Measurements from ENCODE around the gene ERC2.
A peak's percentile ranks its signal among the peaks of the same experiment; 100 is the strongest.

ERC2 gene

DNA sequence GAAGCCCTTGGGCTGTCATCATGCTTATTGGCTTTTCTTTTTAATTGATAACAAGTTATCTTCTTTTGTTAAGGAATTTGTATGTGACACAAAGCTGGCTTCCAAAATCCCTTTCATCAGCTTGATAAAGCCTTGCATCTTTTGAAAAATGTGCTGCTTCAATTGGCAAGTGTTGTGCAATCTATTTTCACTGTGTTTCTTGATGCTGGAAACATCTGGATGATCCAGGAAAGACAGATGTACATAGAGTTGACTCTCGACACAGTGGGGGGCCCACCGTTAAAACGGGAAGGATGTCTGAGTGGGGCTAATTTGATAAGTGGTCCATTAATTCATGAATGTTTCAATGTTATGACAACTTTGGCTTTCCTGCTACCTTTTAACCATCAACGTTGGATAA, 822.8 kb downstream of the ERC2 start:
- DNase-seq (ENCODE audit: low spot score): no peak

- DNase-seq (ENCODE audit: low spot score): no peak
These were observed 825.0 kb downstream of the ERC2 start for GRCh38 chr3:55643283-55643682.

DNA sequence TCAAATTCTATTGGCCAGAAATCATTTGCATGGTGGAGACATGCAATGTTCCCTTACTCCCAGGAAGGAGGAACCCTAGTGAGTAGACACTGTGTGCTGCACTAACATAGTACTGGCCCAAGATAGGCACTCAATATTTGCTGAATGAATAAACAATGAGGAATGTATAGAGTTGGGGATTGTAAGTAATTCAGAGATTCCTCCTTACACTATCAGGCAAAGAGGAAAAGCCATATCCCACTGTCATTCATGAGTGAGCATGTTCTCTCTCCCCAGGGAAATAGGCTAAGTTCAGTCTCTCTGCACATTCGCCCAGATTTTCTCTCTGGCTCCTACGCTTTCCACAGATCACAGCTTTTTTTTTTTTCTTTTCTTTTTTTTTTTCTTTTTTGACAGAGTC, 826.3 kb downstream of the ERC2 start:
- no peak for DNase-seq (ENCODE audit: low spot score)

GRCh38 chr3:55639896-55640765, 828.1 kb downstream of the ERC2 start:
- no peak for DNase-seq (ENCODE audit: low spot score)

GRCh38 chr3:55639143-55639542, 829.1 kb downstream of the ERC2 start:
- DNase-seq (ENCODE audit: low spot score): no peak

GRCh38 chr3:55637906-55638638, 830.2 kb downstream of the ERC2 start:
- DNase-seq (ENCODE audit: low spot score): no peak

GRCh38 chr3:55636300-55637195, 831.7 kb downstream of the ERC2 start:
- no peak for DNase-seq (ENCODE audit: low spot score)

DNA sequence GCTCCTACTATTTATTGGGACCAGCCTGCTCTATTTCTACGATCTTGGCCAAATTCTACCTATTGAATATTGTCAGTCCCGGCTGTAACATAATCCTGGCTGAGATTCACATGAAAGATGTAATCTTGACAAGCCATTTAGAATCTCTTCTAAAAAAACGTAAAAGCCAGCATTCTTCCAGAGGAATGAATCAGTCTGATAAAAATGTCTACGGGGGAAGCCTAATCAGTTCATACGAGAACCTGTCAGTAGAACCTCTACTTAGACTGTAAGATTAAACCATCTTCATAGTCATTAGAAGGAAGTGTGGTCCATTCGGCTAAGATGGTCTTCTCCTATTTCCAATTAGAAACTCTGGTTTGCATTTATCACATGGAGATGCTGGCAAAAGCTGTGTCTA, 833.9 kb downstream of the ERC2 start:
- no peak for DNase-seq (ENCODE audit: low spot score)

- no peak for DNase-seq (ENCODE audit: low spot score)
These were observed 834.9 kb downstream of the ERC2 start for GRCh38 chr3:55633333-55633732.

GRCh38 chr3:55631766-55632331, 836.4 kb downstream of the ERC2 start:
- DNase-seq (ENCODE audit: low spot score): no peak

- DNase-seq (ENCODE audit: low spot score): no peak
These were observed 837.4 kb downstream of the ERC2 start for GRCh38 chr3:55630921-55631299.

DNA sequence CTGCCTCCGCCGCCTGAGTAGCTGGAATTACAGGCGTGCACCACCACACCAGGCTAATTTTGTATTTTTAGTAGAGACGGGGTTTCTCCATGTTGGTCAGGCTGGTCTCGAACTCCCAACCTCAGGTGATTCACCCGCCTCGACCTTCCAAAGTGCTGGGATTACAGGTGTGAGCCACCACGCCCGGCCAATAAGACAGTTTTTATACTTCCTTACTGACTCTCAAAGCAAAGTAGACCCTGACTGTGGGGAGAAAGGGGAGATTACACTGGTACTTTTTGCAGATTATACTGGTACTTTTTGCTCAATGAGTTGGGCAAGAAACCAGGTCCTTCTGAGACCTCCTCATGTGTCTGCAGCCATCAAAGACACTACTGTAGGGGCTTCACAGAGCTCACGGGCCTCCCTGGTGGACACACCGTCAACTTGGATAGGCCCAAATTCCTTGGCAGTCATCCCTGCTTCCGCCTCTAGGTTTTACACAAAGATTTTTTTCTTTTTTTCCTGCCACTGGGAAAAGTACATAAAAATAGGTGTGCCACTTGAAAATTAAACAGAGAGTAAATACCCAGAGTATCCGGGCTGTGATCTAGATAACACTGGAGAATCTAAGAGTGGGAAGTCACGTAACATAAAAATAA, 837.9 kb downstream of the ERC2 start:
- DNase-seq (ENCODE audit: low spot score): no peak

- DNase-seq (ENCODE audit: low spot score): no peak
These were observed 838.8 kb downstream of the ERC2 start for GRCh38 chr3:55629432-55629831.

DNA sequence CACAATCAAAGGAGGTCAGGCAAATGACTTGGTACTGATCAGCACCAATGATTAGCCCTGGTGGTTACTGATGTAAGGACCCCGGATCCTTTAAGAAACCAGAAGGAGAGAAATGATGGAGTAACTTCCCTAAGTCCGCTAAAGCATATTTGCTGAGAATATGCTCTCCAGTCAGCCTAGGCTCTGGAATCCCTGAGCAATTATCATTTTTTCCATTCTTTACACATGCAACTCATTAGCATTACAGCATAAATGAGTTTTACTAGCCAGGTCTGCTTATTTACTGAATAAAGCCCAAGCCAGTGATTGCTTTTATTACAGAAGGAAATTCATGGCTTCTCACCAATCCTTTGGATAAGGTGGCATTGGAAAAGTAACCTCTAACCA, 842.0 kb downstream of the ERC2 start:
- DNase-seq (ENCODE audit: low spot score): no peak

GRCh38 chr3:55624238-55624637, 844.0 kb downstream of the ERC2 start:
- DNase-seq (ENCODE audit: low spot score): peak; percentile 81

- no peak for DNase-seq (ENCODE audit: low spot score)
These were observed 844.5 kb downstream of the ERC2 start for GRCh38 chr3:55623786-55624185.

DNA sequence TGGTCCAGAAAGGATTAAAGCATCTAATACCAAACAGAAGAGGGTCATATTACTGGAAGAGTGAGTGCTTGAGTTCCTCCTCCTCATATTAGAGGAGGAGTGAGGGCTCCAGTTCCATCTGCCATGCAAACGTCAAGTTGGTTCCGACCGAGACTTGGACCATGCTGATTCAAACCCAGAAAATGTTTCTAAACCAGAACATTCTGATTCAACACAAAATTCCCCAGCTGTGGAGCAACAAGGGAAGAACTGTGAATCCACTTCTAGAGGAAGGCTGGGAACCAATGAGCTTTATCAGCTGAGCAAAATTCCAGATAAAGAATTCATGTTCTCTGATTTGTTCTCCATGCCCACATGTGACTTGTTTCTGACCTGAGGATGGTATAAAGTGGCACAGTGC, 845.5 kb downstream of the ERC2 start:
- no peak for DNase-seq (ENCODE audit: low spot score)

DNA sequence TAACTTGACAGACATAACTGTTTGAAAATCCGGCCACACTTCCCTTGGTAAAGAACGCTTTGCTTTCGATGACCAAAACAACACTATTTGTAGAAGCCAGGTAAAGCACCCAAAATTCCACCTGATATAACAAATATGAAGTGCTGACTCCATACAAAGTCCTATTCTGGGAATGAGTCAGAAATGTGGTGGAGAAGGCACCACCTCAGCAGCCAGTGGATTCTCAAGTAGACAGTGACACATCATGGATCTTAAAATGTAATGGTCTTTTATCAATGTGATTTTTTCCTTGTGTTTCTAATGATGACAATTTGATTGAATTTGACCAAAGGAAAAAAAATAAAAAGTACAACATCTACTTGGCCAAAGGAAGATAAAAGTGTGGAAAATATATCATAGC, 846.2 kb downstream of the ERC2 start:
- no peak for DNase-seq (ENCODE audit: low spot score)

GRCh38 chr3:55621648-55622047, 846.6 kb downstream of the ERC2 start:
- DNase-seq (ENCODE audit: low spot score): no peak

GRCh38 chr3:55621026-55621422, 847.2 kb downstream of the ERC2 start:
- no peak for DNase-seq (ENCODE audit: low spot score)

DNA sequence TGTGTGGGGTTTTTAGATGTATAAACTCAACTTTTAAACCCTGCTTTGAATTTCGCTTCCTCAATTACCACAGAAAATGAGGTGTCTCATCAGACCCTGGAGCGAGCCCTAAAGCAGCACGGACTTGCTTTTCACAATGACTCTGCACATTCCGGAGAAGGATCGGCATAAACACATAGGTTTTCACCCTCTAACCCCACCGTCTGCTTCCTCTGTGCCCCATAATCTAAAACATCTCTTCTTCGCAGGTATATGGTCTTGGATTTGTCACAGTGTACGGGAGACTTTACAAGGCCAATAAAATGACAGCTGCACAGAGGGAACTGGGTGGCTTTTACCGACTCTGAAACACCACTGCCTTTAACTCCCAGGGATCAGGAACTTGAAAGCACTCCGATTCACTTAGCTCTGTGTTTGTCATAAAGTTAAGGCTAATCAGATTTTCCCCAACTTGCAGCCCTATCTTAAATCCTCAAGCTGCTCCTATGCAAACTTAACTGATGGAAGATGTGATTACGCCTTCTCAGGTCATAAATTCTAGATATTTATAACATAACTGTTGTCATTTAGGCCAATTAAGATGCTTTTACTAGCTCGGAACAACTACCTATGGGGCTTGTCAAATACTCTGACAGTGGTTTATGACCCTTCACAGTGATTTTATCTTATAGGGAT, 847.8 kb downstream of the ERC2 start:
- peak; percentile 41 for DNase-seq (ENCODE audit: low spot score)
